Stimulated activated memory B cell treated with anti-CD40 and anti-IgM and Interleukin-4, amounts not matched to agents 10 μg/mL and 1 μg/mL and 100 μg/mL, for 72 hours (primary cell): Measurements from ENCODE around the gene AMOTL1.
"Not testable (repeated sequence)": the region's sequence is repeated elsewhere in the genome, so short reads cannot be mapped to it uniquely, and the experiment has no call there.

Experiments used
- ATAC-seq: fragments of 150-1000 bp; cut with Tn5 transposase; 2 replicates; pipeline ENCODE4 v1.10.0; 2021
- H3K27ac Mint-ChIP-seq: one replicate; pipeline ENCODE4 v1.8.0; 2022; ENCODE audit warnings: mild to moderate bottlenecking, mixed read lengths
- H3K27me3 Mint-ChIP-seq: one replicate; pipeline ENCODE4 v1.8.0; 2022; ENCODE audit warnings: mixed read lengths
- H3K36me3 Mint-ChIP-seq: one replicate; pipeline ENCODE4 v1.8.0; 2022; ENCODE audit warnings: mixed read lengths
- H3K4me1 Mint-ChIP-seq: one replicate; pipeline ENCODE4 v1.8.0; 2022; ENCODE audit warnings: mixed read lengths
- H3K4me3 Mint-ChIP-seq: one replicate; pipeline ENCODE4 v1.8.0; 2022; ENCODE audit warnings: mild to moderate bottlenecking, moderate library complexity, mixed read lengths
- H3K9me3 Mint-ChIP-seq: one replicate; pipeline ENCODE4 v1.8.0; 2022; ENCODE audit warnings: mixed read lengths

The AMOTL1 gene

DNA sequence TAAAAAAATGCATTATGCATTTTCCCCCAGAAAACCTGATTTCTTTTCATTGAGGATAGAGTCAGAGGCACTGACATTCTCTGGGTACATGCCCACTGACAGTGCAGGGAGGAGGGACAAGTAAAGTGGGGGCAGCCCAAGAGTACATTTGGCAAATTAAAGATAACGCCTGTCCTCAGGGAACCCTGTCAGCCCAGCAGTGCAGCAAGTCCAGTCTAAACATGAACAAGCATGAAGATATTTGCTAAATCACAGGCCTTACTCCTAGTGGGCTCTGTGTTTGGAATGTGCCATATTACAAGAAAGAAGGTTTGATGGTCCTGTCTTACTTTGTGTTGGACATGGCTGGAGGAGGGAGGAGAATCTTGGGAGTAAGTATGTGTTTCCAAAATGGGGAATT is 37.9 kb downstream of the AMOTL1 start:
- H3K27me3 Mint-ChIP-seq, result peaks cover 8% of the 10 kb centered on the region
- no peak overlapping the region for H3K27ac Mint-ChIP-seq
- no peaks in the 10 kb centered on the region for H3K9me3 Mint-ChIP-seq

DNA sequence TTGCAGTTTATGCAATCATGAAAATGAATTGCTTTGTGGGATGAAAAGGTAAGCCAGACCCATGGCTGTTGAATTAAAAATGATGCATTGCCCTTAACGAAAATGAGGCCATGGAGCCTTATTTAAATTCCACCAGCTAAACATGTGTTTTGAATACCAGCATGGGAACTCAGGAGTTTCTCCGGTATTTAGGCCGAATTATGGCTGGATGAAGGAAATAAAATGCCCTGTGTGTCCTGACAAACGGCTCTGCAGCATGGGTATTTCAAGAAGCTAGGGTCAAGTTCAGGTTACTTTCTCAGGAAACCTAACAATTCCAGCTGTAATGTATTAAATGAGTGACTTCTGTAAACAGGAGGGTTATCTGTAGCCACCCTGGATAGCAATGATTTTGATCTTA is 38.3 kb downstream of the AMOTL1 start:
- H3K4me1 Mint-ChIP-seq, result no peaks in the 10 kb centered on the region

More for the DNA sequence above, 37.9 kb downstream of the AMOTL1 start:
- Mint-ChIP-seq H3K4me3 (no peak overlapping the region), H3K36me3 (no peaks in the 10 kb centered on the region), H3K4me1 (no peaks in the 10 kb centered on the region)
- ATAC-seq, result no peak

DNA sequence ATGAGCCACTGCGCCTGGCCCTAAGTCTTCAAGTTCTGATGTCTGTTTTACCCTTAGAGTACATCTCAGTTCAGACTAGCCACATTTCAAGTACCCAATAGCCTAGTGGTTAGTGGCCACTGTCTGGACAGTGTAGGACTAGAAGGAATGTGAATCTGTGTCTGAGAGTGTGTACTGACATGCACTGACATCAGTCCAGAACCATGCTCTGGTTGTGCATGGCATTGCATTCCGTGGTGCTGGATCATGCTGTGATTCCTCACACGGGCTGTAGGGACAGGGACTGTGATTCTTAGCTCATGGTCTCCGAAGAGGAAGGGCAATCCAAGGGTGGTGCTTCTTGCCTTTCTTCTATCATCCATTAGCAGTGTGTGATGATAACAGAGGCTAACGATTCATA is 41.1 kb downstream of the AMOTL1 start:
- Mint-ChIP-seq H3K4me3 (no peak overlapping the region), H3K27me3 (peaks cover 8% of the 10 kb centered on the region), H3K27ac (no peak overlapping the region), H3K9me3 (no peaks in the 10 kb centered on the region), H3K4me1 (no peaks in the 10 kb centered on the region), H3K36me3 (no peaks in the 10 kb centered on the region)
- no peak for ATAC-seq

More for the DNA sequence above, 38.3 kb downstream of the AMOTL1 start:
- H3K27me3 Mint-ChIP-seq, result peaks cover 8% of the 10 kb centered on the region
- H3K27ac Mint-ChIP-seq, result no peak overlapping the region
- no peaks in the 10 kb centered on the region for H3K9me3 Mint-ChIP-seq
- ATAC-seq, result no peak
- no peak overlapping the region for H3K4me3 Mint-ChIP-seq
- no peaks in the 10 kb centered on the region for H3K36me3 Mint-ChIP-seq

- not testable (repeated sequence) for H3K36me3 Mint-ChIP-seq, H3K4me1 Mint-ChIP-seq, H3K9me3 Mint-ChIP-seq, H3K4me3 Mint-ChIP-seq, H3K27ac Mint-ChIP-seq, ATAC-seq, H3K27me3 Mint-ChIP-seq
Observed at GRCh38 chr11:94812724-94813720, 44.9 kb downstream of the AMOTL1 start.

- H3K4me3 Mint-ChIP-seq, result no peak overlapping the region
- H3K27me3 Mint-ChIP-seq, result peaks cover 8% of the 10 kb centered on the region
- no peaks in the 10 kb centered on the region for H3K4me1 Mint-ChIP-seq
- ATAC-seq, result no peak
- no peaks in the 10 kb centered on the region for H3K9me3 Mint-ChIP-seq
- H3K36me3 Mint-ChIP-seq, result no peaks in the 10 kb centered on the region
- H3K27ac Mint-ChIP-seq, result no peak overlapping the region
Observed at GRCh38 chr11:94814272-94814976, 46.3 kb downstream of the AMOTL1 start.

- peaks cover under 1% of the 10 kb centered on the region for H3K27me3 Mint-ChIP-seq
- no peaks in the 10 kb centered on the region for H3K4me1 Mint-ChIP-seq
- ATAC-seq, result no peak
- no peak overlapping the region for H3K27ac Mint-ChIP-seq
- H3K4me3 Mint-ChIP-seq, result no peak overlapping the region
- H3K9me3 Mint-ChIP-seq, result no peaks in the 10 kb centered on the region
- no peaks in the 10 kb centered on the region for H3K36me3 Mint-ChIP-seq
Observed at GRCh38 chr11:94815705-94816344, 47.7 kb downstream of the AMOTL1 start.

DNA sequence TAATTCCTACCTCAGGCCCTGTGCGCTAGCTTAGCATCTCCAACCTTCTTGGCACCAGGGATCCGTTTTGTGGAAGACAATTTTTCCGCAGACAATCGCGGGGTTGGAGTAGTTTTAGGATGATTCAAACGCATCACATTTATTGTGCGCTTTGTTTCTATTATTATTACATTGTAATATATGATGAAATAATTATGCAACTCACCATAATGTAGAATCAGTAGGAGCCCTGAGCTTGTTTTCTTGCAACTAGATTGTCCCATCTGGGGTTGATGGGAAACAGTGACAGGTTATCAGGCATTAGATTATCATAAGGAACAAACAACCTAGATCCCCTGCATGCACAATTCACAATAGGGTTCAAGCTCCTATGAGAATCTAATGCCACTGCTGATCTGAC is 52.3 kb downstream of the AMOTL1 start:
- ATAC-seq, result no peak
- no peaks in the 10 kb centered on the region for H3K27me3 Mint-ChIP-seq
- no peak overlapping the region for H3K4me3 Mint-ChIP-seq

GRCh38 chr11:94821439-94821838 is 53.3 kb downstream of the AMOTL1 start:
- H3K27ac Mint-ChIP-seq, result no peak overlapping the region
- H3K4me3 Mint-ChIP-seq, result no peak overlapping the region
- H3K36me3 Mint-ChIP-seq, result no peaks in the 10 kb centered on the region
- H3K4me1 Mint-ChIP-seq, result no peaks in the 10 kb centered on the region
- no peak for ATAC-seq
- H3K27me3 Mint-ChIP-seq, result no peaks in the 10 kb centered on the region
- H3K9me3 Mint-ChIP-seq, result no peaks in the 10 kb centered on the region

More for the DNA sequence above, 52.3 kb downstream of the AMOTL1 start:
- H3K36me3 Mint-ChIP-seq, result no peaks in the 10 kb centered on the region
- H3K4me1 Mint-ChIP-seq, result no peaks in the 10 kb centered on the region
- H3K9me3 Mint-ChIP-seq, result no peaks in the 10 kb centered on the region
- H3K27ac Mint-ChIP-seq, result no peak overlapping the region

DNA sequence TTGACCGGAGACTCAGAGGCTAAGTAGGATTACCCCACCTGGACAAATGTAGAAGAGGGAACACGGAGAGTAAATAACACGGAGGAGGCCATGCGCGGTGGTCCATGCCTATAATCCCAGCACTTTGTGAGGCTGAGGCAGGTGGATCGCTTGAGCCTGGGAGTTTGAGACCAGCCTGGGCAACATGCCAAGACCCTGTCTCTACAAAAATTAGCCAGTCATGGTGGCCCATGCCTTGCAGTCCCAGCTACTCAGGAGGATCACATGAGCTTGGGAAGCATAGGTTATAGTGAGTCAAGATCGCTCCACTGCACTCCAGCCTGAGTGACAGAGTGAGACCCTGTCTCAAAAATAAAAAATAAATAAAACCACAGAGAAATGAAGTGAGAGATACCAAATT is 53.9 kb downstream of the AMOTL1 start:
- Mint-ChIP-seq H3K27ac (no peak overlapping the region), H3K4me1 (no peaks in the 10 kb centered on the region)

DNA sequence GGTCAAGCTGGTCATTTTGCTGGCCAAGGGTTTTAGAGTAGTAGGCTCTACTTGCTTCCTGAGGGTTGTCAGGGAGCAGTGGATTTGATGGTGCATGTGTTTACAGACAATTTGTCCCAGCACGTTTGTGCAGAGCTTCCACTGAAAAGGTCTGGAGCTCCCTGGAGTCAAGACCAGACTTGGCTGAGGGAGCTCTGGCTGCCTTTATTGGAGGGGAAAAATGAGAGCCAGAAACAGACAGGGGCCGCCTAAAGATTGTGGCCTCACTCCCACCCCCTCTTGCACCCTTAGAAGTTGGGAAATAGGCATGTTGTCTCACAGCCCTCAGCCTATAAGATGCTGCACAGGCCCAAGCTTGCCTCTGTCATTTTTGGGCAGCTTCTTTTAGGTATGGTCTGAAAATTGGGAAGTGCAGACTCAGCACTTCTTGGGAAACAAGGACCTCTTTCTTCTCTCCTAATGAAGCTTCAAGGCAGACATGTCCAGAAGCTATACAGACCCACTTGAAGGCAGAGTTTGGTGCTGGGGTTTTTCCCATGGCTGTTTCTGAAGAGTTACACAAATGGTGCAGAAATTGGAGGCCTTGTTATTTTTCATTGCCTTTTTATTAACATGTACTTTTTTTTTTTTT is 55.1 kb downstream of the AMOTL1 start:
- H3K4me1 Mint-ChIP-seq, result no peaks in the 10 kb centered on the region
- no peak for ATAC-seq
- no peaks in the 10 kb centered on the region for H3K27me3 Mint-ChIP-seq
- H3K27ac Mint-ChIP-seq, result no peak overlapping the region
- no peak overlapping the region for H3K4me3 Mint-ChIP-seq
- no peaks in the 10 kb centered on the region for H3K9me3 Mint-ChIP-seq
- H3K36me3 Mint-ChIP-seq, result no peaks in the 10 kb centered on the region

More for the DNA sequence above, 53.9 kb downstream of the AMOTL1 start:
- ATAC-seq, result no peak
- no peaks in the 10 kb centered on the region for H3K27me3 Mint-ChIP-seq
- H3K4me3 Mint-ChIP-seq, result no peak overlapping the region
- H3K36me3 Mint-ChIP-seq, result no peaks in the 10 kb centered on the region
- no peaks in the 10 kb centered on the region for H3K9me3 Mint-ChIP-seq

DNA sequence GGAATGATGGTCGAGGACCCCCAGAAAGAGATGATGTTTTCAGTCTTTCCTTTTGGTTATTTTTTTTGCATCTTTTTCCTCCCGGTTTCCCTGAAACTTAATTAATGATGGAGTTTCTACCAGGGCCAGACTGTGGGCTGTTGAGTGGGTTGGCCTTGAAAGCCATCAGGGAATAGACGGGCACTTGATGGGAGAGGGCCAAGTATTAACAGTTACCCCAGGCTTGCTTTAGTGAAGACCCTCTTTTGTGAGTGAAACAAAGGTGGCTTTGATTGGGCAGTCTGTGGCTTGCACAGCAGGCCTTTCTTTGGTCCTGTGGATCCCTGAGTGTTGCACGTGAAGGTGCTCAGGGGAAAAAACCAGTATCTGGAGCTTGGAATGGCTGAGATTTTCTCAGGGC is 56.9 kb downstream of the AMOTL1 start:
- ATAC-seq, result no peak
- Mint-ChIP-seq H3K27me3 (no peaks in the 10 kb centered on the region), H3K27ac (no peak overlapping the region), H3K4me3 (no peak overlapping the region), H3K36me3 (no peaks in the 10 kb centered on the region), H3K4me1 (no peaks in the 10 kb centered on the region), H3K9me3 (no peaks in the 10 kb centered on the region)

GRCh38 chr11:94825481-94825880 is 57.3 kb downstream of the AMOTL1 start:
- Mint-ChIP-seq H3K9me3 (no peaks in the 10 kb centered on the region), H3K36me3 (no peaks in the 10 kb centered on the region), H3K27ac (no peak overlapping the region), H3K4me1 (no peaks in the 10 kb centered on the region), H3K4me3 (no peak overlapping the region), H3K27me3 (no peaks in the 10 kb centered on the region)
- ATAC-seq, result no peak

GRCh38 chr11:94826415-94826814 is 58.3 kb downstream of the AMOTL1 start:
- Mint-ChIP-seq H3K9me3 (no peaks in the 10 kb centered on the region), H3K36me3 (no peaks in the 10 kb centered on the region), H3K4me1 (no peaks in the 10 kb centered on the region), H3K27me3 (no peaks in the 10 kb centered on the region), H3K27ac (no peak overlapping the region), H3K4me3 (no peak overlapping the region)
- ATAC-seq, result no peak

DNA sequence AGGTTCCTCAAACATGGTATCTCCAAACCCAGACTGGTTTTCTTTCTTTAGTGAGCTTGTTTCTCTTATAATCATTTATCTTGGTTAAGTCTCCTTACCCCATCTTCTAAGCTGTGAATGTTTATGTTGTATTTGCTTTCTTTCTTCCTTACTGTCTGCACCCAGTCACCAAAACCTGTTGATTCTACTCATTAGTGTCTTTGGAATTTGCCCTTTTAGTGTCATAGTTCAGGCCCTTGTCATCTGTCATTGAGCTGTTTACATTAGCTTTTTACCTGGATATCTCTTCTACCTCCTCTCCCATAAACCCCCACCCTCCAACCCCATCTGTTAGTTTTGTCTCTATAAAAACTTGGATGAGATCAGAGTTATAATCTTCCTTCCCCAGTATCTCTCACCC is 59.9 kb downstream of the AMOTL1 start:
- no peaks in the 10 kb centered on the region for H3K27me3 Mint-ChIP-seq
- H3K36me3 Mint-ChIP-seq, result no peaks in the 10 kb centered on the region
- ATAC-seq, result no peak
- H3K4me1 Mint-ChIP-seq, result no peaks in the 10 kb centered on the region
- H3K4me3 Mint-ChIP-seq, result no peak overlapping the region
- H3K27ac Mint-ChIP-seq, result no peak overlapping the region
- no peaks in the 10 kb centered on the region for H3K9me3 Mint-ChIP-seq
